DMS79 treated with DMSO at 0.1 percent for 48 hours (cell line): ENCODE data around the gene DHX34.
"Not testable (repeated sequence)": the region's sequence is repeated elsewhere in the genome, so short reads cannot be mapped to it uniquely, and the experiment has no call there.

ENCODE experiments used
- DNase-seq: peaks from one replicate; lab custom pipeline; 2025; lab: John Stamatoyannopoulos, UW

DHX34 gene

GRCh38 chr19:47365455-47365854, 16.3 kb downstream of the DHX34 start:
- DNase-seq = not testable (repeated sequence)

GRCh38 chr19:47370045-47370611, 21.0 kb downstream of the DHX34 start:
- DNase-seq = no peak

- no peak for DNase-seq
Measured at GRCh38 chr19:47371261-47371660, 22.1 kb downstream of the DHX34 start.

DNA sequence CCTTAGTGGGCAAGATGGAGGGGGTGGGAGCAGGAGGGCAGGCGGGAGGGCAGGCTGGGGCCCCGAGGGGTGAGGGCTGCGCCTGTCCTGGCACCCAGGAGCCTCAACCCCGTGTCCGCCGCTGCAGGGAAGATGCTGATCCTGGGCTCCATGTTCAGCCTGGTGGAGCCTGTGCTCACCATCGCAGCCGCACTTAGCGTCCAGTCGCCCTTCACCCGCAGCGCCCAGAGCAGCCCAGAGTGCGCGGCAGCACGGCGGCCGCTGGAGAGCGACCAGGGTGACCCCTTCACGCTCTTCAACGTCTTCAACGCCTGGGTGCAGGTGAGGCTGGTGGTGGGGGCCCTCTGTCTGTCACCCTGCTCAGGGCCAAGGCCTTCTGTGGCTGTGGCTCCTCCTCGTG, 23.5 kb downstream of the DHX34 start:
- no peak for DNase-seq

GRCh38 chr19:47373246-47374240, 24.4 kb downstream of the DHX34 start:
- DNase-seq = no peak

DNA sequence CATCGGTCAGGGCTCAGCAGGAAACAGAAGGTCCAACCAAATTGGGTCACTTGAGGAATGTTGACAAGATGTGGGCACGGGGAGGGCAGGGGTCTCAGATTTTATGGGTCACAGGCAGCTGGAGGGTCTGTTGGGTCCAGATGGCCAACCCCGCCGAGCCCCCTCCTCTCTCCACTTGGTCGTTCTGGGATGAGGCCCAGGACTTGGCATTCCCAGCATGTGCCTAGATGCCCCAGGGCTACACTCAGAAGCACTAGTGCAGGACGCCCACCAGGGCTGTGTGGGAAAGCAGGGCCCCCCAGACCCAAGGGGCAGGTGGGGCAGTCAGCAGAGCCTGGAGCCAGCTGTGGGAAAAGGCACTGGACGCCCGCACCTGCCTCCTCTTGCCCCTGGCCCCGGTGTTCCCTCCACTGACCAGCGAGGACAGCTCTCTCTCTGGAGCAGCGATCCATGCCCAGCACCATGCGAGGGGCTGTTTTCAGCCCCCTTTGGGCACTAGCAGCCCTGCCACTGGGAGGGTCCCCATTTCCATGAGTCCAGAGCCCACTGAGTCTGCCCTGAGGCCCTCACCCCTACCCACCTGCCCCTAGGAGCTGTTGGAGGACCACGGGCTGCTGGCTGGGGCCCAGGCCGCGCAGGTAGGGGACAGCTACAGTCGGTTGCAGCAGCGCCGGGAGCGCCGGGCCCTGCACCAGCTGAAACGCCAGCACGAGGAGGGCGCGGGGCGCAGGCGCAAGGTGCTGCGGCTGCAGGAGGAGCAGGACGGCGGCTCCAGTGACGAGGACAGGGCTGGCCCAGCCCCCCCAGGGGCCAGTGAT, 26.0 kb downstream of the DHX34 start:
- DNase-seq = no peak

- no peak for DNase-seq
Measured at GRCh38 chr19:47375694-47376588, 26.8 kb downstream of the DHX34 start.

- no peak for DNase-seq
Measured at GRCh38 chr19:47376589-47377144, 27.6 kb downstream of the DHX34 start.

DNA sequence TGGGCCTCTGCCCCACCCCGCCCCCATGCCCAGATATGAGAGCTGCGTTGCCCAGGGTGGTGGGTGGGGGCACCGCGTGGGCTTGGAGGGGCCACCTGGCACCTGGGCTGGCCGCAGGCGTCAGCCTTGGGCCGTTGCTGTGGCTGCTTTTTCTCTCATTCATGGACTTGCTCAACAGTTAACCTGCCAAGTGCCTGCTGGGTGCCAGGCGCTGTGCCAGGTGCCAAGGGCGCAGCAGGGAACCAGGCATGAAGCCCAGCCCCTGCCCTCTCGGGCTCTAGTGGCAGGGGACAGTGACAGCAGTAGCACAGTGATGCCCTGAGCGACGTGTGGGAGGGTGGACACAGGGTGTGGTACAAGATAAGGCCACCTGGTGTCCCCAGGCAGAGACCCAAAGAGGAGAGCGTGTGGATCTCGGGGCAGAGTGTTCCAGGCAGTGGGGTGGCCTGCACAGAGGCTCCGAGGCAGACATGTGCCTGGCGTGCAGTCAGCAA, 28.1 kb downstream of the DHX34 start:
- DNase-seq = peak; percentile 18

DNA sequence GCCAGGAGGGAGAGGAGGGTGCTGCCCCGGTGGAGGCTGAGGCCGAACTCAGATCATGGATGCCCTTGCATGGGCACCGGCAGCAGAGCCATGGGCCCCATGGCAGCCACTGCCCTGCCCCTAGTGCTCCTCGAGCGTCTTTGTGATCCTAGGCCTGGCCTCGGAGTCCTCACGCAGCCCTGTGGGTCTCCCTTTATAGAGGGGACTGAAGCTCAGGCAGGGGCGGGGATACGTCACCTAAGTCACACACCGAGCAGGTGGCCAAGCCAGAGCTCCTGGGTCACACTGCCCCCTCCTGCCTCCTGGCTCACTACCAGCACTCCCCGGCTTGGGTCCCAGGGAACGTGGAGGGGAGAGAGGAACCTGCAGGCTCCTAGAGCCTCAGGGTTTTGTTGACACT, 28.7 kb downstream of the DHX34 start:
- DNase-seq = no peak

DNA sequence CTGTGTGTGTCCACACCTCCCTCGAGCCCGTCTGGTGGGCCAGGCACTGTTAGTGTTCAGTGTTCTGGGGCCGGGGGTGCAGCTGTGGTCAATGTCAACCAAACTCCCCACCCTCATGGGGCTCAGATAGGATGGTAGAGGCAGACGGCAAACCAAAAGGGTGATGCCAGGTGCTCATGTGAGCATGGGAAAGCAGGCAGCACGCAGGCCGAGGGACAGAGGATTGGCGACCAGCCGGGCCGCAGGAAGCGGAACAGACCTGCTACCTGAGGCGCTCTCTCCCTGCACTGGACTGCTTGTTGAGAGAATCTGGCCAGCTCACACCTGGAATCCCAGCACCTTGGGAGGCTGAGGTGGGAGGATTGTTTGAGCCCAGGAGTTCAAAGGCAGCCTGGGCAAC, 29.1 kb downstream of the DHX34 start:
- DNase-seq = no peak

- no peak for DNase-seq
Measured at GRCh38 chr19:47379381-47379938, 30.3 kb downstream of the DHX34 start.

DNA sequence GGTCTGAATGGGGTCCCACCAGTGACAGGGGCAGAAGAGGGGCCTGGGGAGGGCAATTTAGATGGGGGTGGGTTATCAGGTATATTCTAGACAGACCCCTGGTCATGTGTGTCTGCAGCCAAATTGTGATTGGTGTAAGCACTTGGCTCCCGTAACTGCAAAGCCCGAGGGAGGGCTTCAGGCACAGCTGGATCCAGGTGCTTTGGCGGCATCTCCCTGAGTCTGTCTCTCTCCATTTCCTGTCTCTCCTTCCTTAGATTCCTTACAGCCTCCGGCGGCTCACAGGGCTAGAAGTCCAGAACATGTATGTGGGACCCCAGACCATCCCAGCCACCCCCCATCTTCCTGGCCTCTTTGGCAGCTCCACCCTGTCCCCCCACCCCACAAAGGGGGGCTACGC, 31.4 kb downstream of the DHX34 start:
- DNase-seq = no peak

- DNase-seq = no peak
Measured at GRCh38 chr19:47381121-47381520, 32.0 kb downstream of the DHX34 start.

DNA sequence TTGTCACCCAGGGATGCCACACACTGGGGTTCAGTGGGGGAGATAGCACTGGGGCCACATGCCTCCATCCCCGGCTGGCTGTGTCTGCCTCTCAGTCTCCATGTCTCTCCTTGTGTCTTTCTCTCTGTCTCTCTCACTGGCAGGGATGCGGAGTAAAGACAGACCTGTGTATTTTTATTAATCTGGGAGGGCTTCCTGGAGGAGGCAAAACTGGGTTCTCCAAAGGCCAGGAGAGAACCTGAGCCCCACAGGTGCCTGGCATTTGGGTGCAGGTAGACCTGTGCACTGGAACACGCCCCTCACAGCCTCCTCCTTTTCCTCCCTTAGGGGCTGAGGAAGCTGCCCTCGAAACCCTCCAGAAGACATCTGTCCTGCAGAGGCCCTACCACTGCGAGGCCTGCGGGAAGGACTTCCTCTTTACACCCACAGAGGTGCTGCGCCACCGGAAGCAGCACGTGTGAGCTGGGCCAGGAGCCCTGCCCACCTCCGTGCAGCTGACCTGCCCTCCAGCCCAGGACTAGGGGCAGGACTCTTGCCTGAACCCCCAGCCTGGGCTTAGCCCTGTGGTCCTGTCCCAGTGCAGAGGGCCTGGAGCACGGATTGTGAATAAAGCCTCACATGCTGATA, 32.7 kb downstream of the DHX34 start:
- no peak for DNase-seq

DNA sequence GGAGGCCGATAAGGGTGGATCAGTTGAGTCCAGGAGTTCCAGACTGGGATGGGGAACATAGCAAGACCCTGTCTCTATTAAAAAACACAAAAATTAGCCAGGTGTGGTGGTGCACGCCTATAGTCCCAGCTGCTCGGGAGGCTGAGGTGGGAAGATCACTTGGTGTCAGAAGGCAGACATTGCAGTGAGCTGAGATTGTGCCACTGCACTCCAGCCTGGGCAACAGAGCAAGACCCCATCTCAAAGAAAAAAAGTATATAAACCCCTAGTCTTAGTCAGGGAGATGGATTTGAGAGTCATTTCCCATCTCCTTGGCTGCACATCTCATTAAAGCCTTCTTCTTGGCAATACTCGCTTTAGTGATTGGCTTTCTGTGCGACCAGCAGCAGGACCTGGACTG, 34.8 kb downstream of the DHX34 start:
- not testable (repeated sequence) for DNase-seq

DNA sequence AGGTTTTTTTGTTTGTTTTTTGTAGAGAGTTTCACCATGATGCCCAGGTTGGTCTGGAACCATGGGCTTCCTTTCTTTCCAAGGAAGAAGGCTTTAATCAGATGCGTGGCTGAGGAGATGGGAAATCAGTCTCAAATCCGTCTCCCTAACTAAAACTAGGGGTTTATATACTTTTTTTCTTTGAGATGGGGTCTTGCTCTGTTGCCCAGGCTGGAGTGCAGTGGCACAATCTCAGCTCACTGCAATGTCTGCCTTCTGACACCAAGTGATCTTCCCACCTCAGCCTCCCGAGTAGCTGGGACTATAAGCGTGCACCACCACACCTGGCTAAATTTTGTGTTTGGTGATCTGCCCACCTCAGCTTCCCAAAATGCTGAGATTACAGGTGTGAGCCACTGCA, 35.4 kb downstream of the DHX34 start:
- not testable (repeated sequence) for DNase-seq

DNA sequence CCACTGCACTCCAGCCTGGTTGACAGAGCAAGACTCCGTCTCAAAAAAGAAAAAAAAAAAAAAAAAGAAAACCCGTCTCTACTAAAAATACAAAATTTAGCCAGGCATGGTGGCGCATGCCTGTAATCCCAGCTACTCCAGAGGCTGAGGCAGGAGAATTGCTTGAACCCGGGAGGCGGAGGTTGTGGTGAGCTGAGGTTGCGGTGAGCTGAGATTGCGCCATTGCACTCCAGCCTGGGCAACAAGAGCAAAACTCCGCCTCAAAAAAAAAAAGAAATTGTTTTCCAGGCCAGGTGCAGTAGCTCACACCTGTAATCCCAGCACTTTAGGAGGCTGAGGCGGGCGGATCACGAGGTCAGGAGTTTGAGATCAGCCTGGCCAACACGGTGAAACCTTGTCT, 37.5 kb downstream of the DHX34 start:
- DNase-seq = not testable (repeated sequence)

DNA sequence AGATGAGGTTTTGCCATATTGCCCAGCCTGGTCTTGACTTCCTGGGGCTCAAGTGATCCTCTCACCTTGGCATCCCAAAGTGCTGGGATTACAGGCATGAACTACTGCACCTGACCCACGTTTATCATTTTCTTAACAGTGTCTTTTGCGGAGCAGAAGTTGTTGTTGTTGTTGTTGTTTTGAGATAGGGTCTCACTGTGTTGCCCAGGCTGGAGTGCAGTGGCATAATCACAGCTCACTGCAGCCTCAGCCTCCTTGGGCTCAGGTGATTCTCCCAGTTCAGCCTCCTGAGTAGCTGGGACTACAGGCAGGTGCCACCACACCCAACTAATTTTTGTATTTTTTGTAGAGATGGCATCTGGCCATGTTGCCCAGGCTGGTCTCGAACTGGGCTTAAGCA, 38.5 kb downstream of the DHX34 start:
- DNase-seq = not testable (repeated sequence)

GRCh38 chr19:47388721-47389120, 39.6 kb downstream of the DHX34 start:
- not testable (repeated sequence) for DNase-seq
